CD4-positive, CD25-positive, alpha-beta regulatory T cell (primary cell): ENCODE results near the gene POM121C. TPM values are rescaled to one million over a fixed set of nuclear protein-coding genes. Genes with fewer than 3 reads are reported as not detected.
"Not testable (repeated sequence)": the region's sequence is repeated elsewhere in the genome, so short reads cannot be mapped to it uniquely, and the experiment has no call there.

Source experiments
- ATAC-seq, 2 donors: fragments of 150-1000 bp; cut with Tn5 transposase; one replicate each; pipeline ENCODE4 v1.10.0; 2021; ENCODE audit warnings: low read depth in 2 of 2, moderate number of reproducible peaks in 2 of 2, moderate library complexity in 1 of 2
- DNase-seq, 3 donors: peaks; one replicate each; pipeline versions ENCODE4 v3.0.0 to v3.0.0-alpha.2; 2012 to 2022; ENCODE audit warnings: mixed read lengths in 1 of 3
- H3K27ac ChIP-seq: one replicate; pipeline ENCODE4 v1.7.0; 2013; ENCODE audit warnings: mild to moderate bottlenecking, low read length; ENCODE audit not compliant: insufficient read depth, poor library complexity, severe bottlenecking
- H3K27me3 ChIP-seq: one replicate; pipeline ENCODE4 v1.7.0; 2013; ENCODE audit warnings: low read length; ENCODE audit not compliant: control insufficient read depth, insufficient read depth
- H3K36me3 ChIP-seq: one replicate; pipeline ENCODE4 v1.7.0; 2013; ENCODE audit warnings: mild to moderate bottlenecking, low read length, moderate library complexity; ENCODE audit not compliant: control insufficient read depth, insufficient read depth
- H3K4me1 ChIP-seq: 2 replicates; pipeline ENCODE4 v1.7.0; 2013; ENCODE audit warnings: mild to moderate bottlenecking, low read length; ENCODE audit not compliant: insufficient read depth, control insufficient read depth, poor library complexity, severe bottlenecking
- H3K4me3 ChIP-seq: one replicate; pipeline ENCODE4 v1.7.0; 2013; ENCODE audit warnings: low read depth, mild to moderate bottlenecking, low read length, moderate library complexity
- H3K9me3 ChIP-seq, 2 experiments: 1 replicate in 1 of 2; 2 replicates in 1 of 2; pipeline ENCODE4 v1.7.0; 2013; ENCODE audit warnings: low read length in 2 of 2, mild to moderate bottlenecking in 1 of 2, moderate library complexity in 1 of 2; ENCODE audit not compliant: control insufficient read depth in 2 of 2
- H3K27ac Mint-ChIP-seq, 3 donors: one replicate each; pipeline ENCODE4 v1.8.0; 2020 to 2022; ENCODE audit warnings: mild to moderate bottlenecking in 3 of 3, mixed read lengths in 3 of 3, moderate library complexity in 2 of 3
- H3K27me3 Mint-ChIP-seq: one replicate; pipeline ENCODE4 v1.8.0; 2022; ENCODE audit warnings: mild to moderate bottlenecking, mixed read lengths
- H3K36me3 Mint-ChIP-seq: one replicate; pipeline ENCODE4 v1.8.0; 2020; ENCODE audit warnings: mixed read lengths
- H3K4me1 Mint-ChIP-seq, 4 donors: one replicate each; pipeline ENCODE4 v1.8.0; 2020 to 2022; ENCODE audit warnings: mixed read lengths in 4 of 4, mild to moderate bottlenecking in 1 of 4
- H3K4me3 Mint-ChIP-seq, 4 donors: one replicate each; pipeline ENCODE4 v1.8.0; 2020 to 2022; ENCODE audit warnings: mild to moderate bottlenecking in 4 of 4, mixed read lengths in 4 of 4, moderate library complexity in 3 of 4
- H3K9me3 Mint-ChIP-seq, 7 donors: one replicate each; pipeline ENCODE4 v1.8.0; 2020 to 2022; ENCODE audit warnings: mixed read lengths in 7 of 7, mild to moderate bottlenecking in 3 of 7, moderate library complexity in 2 of 7
- polyA plus RNA-seq, 4 donors: library from polyadenylated mRNA; unstranded; fragments of 300-500 nt; fragmentation: Illumina TruSeq; gene quantifications; one replicate each; pipeline ENCODE4 v1.2.3, GENCODE V29; 2021
- total RNA-seq: library from RNA; stranded (reverse); gene quantifications from one replicate; pipeline ENCODE4 v1.2.3, GENCODE V29; 2022

POM121C gene
- total and polyA plus RNA-seq, 5 donors from 2014 or later: 7.0 to 91.3 (median 10.3) TPM

GRCh38 chr7:75421798-75422710 is 64.0 kb downstream of the POM121C start:
- H3K9me3 Mint-ChIP-seq, H3K4me1 ChIP-seq, H3K4me3 ChIP-seq, H3K27ac ChIP-seq, ATAC-seq, H3K27ac Mint-ChIP-seq, H3K27me3 Mint-ChIP-seq, DNase-seq, H3K4me1 Mint-ChIP-seq, H3K27me3 ChIP-seq, H3K4me3 Mint-ChIP-seq, H3K9me3 ChIP-seq: not testable (repeated sequence)
- peaks cover 11% of the 10 kb centered on the region for H3K36me3 Mint-ChIP-seq
- H3K36me3 ChIP-seq: peaks cover 15% of the 10 kb centered on the region

DNA sequence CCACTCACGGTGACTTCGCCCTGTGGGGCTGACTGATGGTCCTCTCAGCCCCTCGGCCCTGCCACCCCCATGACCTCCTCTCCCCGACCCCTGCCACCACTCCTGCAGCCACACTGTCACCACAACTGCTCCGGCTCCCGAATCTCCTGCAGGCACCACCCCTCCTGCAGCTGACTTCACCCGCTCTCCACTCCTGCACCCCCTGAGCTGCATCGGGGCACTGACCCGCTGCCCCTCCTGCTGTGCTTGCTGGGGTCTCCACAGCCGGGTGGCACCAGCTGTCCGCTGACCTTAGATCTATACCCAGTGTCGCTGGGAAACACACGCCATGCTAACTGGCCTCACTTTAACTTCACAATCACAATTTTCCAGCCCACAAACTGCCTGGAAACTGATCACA is 65.9 kb downstream of the POM121C start:
- H3K36me3 Mint-ChIP-seq: peaks cover 11% of the 10 kb centered on the region

GRCh38 chr7:75419693-75420092 is 66.4 kb downstream of the POM121C start:
- not testable (repeated sequence) for H3K4me3 ChIP-seq, H3K4me3 Mint-ChIP-seq, DNase-seq, H3K27ac ChIP-seq, ATAC-seq, H3K27me3 Mint-ChIP-seq, H3K9me3 ChIP-seq, H3K27me3 ChIP-seq, H3K9me3 Mint-ChIP-seq, H3K4me1 Mint-ChIP-seq, H3K4me1 ChIP-seq
- H3K27ac Mint-ChIP-seq: peak overlapping the region in 2 of 3 donors; percentile 47 to 63
- peaks cover 13% of the 10 kb centered on the region for H3K36me3 ChIP-seq
- H3K36me3 Mint-ChIP-seq: peaks cover 11% of the 10 kb centered on the region

More for the DNA sequence above, 65.9 kb downstream of the POM121C start:
- H3K27me3 Mint-ChIP-seq, H3K4me3 Mint-ChIP-seq, H3K4me1 ChIP-seq, H3K4me3 ChIP-seq, DNase-seq, ATAC-seq, H3K27ac ChIP-seq, H3K27me3 ChIP-seq, H3K4me1 Mint-ChIP-seq, H3K9me3 Mint-ChIP-seq, H3K9me3 ChIP-seq: not testable (repeated sequence)
- peak overlapping the region; percentile 47 to 86 (median 76) for H3K27ac Mint-ChIP-seq
- H3K36me3 ChIP-seq: peaks cover 15% of the 10 kb centered on the region

DNA sequence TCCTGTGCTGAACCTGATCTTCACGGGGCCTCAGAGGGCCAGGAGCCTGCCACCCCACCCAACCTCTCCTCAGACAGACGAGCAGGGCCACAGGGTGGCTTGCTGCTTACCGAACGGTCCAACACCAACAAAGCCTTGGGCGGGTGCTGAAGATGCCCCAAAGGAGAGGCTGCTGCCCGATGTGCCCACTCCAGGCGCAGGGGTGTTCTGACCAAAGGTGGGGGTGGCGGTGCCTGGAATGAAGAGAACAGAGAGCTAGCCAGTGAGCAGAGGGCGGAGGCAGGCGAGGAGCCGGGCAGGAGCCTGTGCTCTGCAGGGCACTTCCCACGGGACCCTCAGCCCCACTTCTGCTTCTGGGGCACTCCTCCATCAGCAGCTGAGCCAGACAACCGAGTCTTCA is 66.9 kb downstream of the POM121C start:
- H3K27me3 ChIP-seq, H3K4me1 Mint-ChIP-seq, H3K36me3 ChIP-seq, H3K9me3 Mint-ChIP-seq, H3K27me3 Mint-ChIP-seq, H3K4me3 Mint-ChIP-seq, H3K4me1 ChIP-seq, H3K27ac ChIP-seq, H3K36me3 Mint-ChIP-seq, DNase-seq, H3K4me3 ChIP-seq, ATAC-seq, H3K9me3 ChIP-seq: not testable (repeated sequence)
- peak overlapping the region in 1 of 3 donors; percentile 63 for H3K27ac Mint-ChIP-seq

DNA sequence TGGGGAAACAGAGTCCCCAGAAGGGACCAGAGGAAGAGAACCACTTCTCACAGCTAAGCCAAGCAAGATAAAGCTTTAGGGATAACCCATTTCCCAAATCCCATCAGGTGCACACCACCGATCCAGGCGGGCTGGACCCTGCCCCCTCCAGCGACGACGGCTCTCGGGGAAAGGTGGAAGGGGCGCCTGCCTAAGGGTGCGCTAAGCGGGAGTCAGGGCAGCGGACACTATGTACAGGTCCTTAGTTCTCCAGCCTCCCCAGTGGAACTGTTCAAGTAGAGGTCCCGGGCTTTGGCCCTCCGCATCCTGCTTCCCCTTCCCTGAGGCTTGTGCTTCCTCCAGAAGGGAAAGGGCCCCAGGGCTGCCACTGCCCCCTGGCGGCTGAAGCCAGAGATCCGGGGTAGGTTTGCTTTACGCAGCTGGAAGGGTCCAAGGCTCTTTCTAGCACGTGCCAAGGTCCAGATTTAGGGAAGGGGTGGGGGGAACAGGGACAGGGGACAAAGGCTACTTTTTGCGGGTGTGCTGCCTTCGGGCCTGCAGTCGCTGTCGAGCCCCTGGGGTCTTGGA is 67.7 kb downstream of the POM121C start:
- not testable (repeated sequence) for DNase-seq, H3K27ac Mint-ChIP-seq, H3K4me3 Mint-ChIP-seq, H3K27ac ChIP-seq, H3K4me1 ChIP-seq, H3K27me3 Mint-ChIP-seq, H3K36me3 ChIP-seq, H3K4me3 ChIP-seq, H3K27me3 ChIP-seq, ATAC-seq, H3K9me3 Mint-ChIP-seq, H3K36me3 Mint-ChIP-seq, H3K4me1 Mint-ChIP-seq, H3K9me3 ChIP-seq

GRCh38 chr7:75416787-75417186 is 69.3 kb downstream of the POM121C start:
- not testable (repeated sequence) for ATAC-seq, H3K36me3 ChIP-seq, H3K4me3 ChIP-seq, H3K4me1 ChIP-seq, H3K9me3 Mint-ChIP-seq, H3K27ac Mint-ChIP-seq, H3K36me3 Mint-ChIP-seq, H3K4me3 Mint-ChIP-seq, H3K4me1 Mint-ChIP-seq, H3K27ac ChIP-seq, H3K9me3 ChIP-seq, H3K27me3 Mint-ChIP-seq, DNase-seq, H3K27me3 ChIP-seq

- not testable (repeated sequence) for H3K9me3 ChIP-seq, H3K27me3 ChIP-seq, H3K27ac ChIP-seq, H3K4me3 ChIP-seq, H3K36me3 Mint-ChIP-seq, H3K27ac Mint-ChIP-seq, H3K36me3 ChIP-seq, H3K4me3 Mint-ChIP-seq, H3K9me3 Mint-ChIP-seq, DNase-seq, H3K4me1 ChIP-seq, ATAC-seq, H3K27me3 Mint-ChIP-seq, H3K4me1 Mint-ChIP-seq
Observed at GRCh38 chr7:75415829-75416373, 70.2 kb downstream of the POM121C start.

- H3K4me1 Mint-ChIP-seq, ATAC-seq, DNase-seq, H3K36me3 Mint-ChIP-seq, H3K36me3 ChIP-seq, H3K9me3 Mint-ChIP-seq, H3K27ac ChIP-seq, H3K27me3 ChIP-seq, H3K4me1 ChIP-seq, H3K27ac Mint-ChIP-seq, H3K27me3 Mint-ChIP-seq, H3K4me3 ChIP-seq, H3K9me3 ChIP-seq: not testable (repeated sequence)
- peak overlapping the region in 1 of 4 donors; percentile 21 for H3K4me3 Mint-ChIP-seq
Observed at GRCh38 chr7:75415428-75415817, 70.7 kb downstream of the POM121C start.
